ENCODE data around the gene EVX1.

EVX1 gene

GRCh38 chr7:27242555-27243339 lies at the start of gene EVX1:
TSS of gene EVX1 (plus strand) at chr7:27242802. CDS start at chr7:27243031, 229 bp downstream.
- no peak for DNase-seq (ENCODE audit: low read depth, low spot score)

GRCh38 chr7:27193335-27194001 lies 49.1 kb upstream of the EVX1 start:
- DNase-seq (ENCODE audit: low read depth, low spot score): no peak

GRCh38 chr7:27194002-27194352 lies 48.6 kb upstream of the EVX1 start:
- no peak for DNase-seq (ENCODE audit: low read depth, low spot score)

GRCh38 chr7:27194686-27195379 lies 47.8 kb upstream of the EVX1 start:
- DNase-seq (ENCODE audit: low read depth, low spot score): no peak

GRCh38 chr7:27196287-27196767 lies 46.3 kb upstream of the EVX1 start:
- DNase-seq (ENCODE audit: low read depth, low spot score): peak; percentile 20

- no peak for DNase-seq (ENCODE audit: low read depth, low spot score)
Measured at GRCh38 chr7:27197137-27198042, 45.2 kb upstream of the EVX1 start.

GRCh38 chr7:27198138-27198841 lies 44.3 kb upstream of the EVX1 start:
- DNase-seq (ENCODE audit: low read depth, low spot score): no peak

GRCh38 chr7:27198871-27199801 lies 43.5 kb upstream of the EVX1 start:
- no peak for DNase-seq (ENCODE audit: low read depth, low spot score)

GRCh38 chr7:27199849-27200760 lies 42.5 kb upstream of the EVX1 start, which contains the start of gene HOXA13:
TSS of gene HOXA13 (minus strand) at chr7:27200091. CDS start at chr7:27200077, 14 bp downstream.
- no peak for DNase-seq (ENCODE audit: low read depth, low spot score)

GRCh38 chr7:27200761-27201579 lies 41.6 kb upstream of the EVX1 start:
- no peak for DNase-seq (ENCODE audit: low read depth, low spot score)

- DNase-seq (ENCODE audit: low read depth, low spot score): no peak
Measured at GRCh38 chr7:27201580-27202017, 41.0 kb upstream of the EVX1 start.

- no peak for DNase-seq (ENCODE audit: low read depth, low spot score)
Measured at GRCh38 chr7:27202018-27202861, 40.4 kb upstream of the EVX1 start.

GRCh38 chr7:27202862-27203134 lies 39.8 kb upstream of the EVX1 start:
- DNase-seq (ENCODE audit: low read depth, low spot score): no peak

GRCh38 chr7:27203365-27203953 lies 39.1 kb upstream of the EVX1 start:
- no peak for DNase-seq (ENCODE audit: low read depth, low spot score)

- no peak for DNase-seq (ENCODE audit: low read depth, low spot score)
Measured at GRCh38 chr7:27203964-27204594, 38.5 kb upstream of the EVX1 start.

- no peak for DNase-seq (ENCODE audit: low read depth, low spot score)
Measured at GRCh38 chr7:27204851-27205322, 37.7 kb upstream of the EVX1 start.

Data from brain pericyte (primary cell).